Duodenal mucosa (tissue), 2 donors: ENCODE data around the gene FAM135A.
A peak's percentile ranks its signal among the peaks of the same experiment; 100 is the strongest.
"Not testable (repeated sequence)": the region's sequence is repeated elsewhere in the genome, so short reads cannot be mapped to it uniquely, and the experiment has no call there.

Source experiments
- H3K27ac ChIP-seq: one replicate; pipeline ENCODE4 v1.7.0; 2013; ENCODE audit warnings: low read depth, low read length
- H3K27me3 ChIP-seq, 2 donors: one replicate each; pipeline ENCODE4 v1.7.0; 2013; ENCODE audit warnings: low read length in 2 of 2, control low read depth in 1 of 2; ENCODE audit not compliant: insufficient read depth in 2 of 2, control insufficient read depth in 1 of 2
- H3K36me3 ChIP-seq, 2 donors: one replicate each; pipeline ENCODE4 v1.7.0; 2013; ENCODE audit warnings: low read length in 2 of 2, control low read depth in 1 of 2; ENCODE audit not compliant: insufficient read depth in 2 of 2, control insufficient read depth in 1 of 2
- H3K4me1 ChIP-seq, 2 donors: one replicate each; pipeline ENCODE4 v1.7.0; 2013; ENCODE audit warnings: low read length in 2 of 2, control low read depth in 1 of 2; ENCODE audit not compliant: insufficient read depth in 2 of 2, control insufficient read depth in 1 of 2
- H3K4me3 ChIP-seq, 2 donors: one replicate each; pipeline ENCODE4 v1.7.0; 2013; ENCODE audit warnings: low read length in 2 of 2, low read depth in 1 of 2
- H3K9ac ChIP-seq, 2 donors: one replicate each; pipeline ENCODE4 v1.7.0; 2013; ENCODE audit warnings: low read length in 2 of 2, low read depth in 1 of 2
- H3K9me3 ChIP-seq, 2 donors: one replicate each; pipeline ENCODE4 v1.7.0; 2013; ENCODE audit warnings: low read length in 2 of 2, control low read depth in 1 of 2; ENCODE audit not compliant: control insufficient read depth in 1 of 2

The FAM135A gene

GRCh38 chr6:70557998-70558397, 144.7 kb downstream of the FAM135A start:
- no peaks in the 10 kb centered on the region for H3K36me3 ChIP-seq
- H3K27ac ChIP-seq, result no peak overlapping the region
- no peaks in the 10 kb centered on the region for H3K9me3 ChIP-seq

DNA sequence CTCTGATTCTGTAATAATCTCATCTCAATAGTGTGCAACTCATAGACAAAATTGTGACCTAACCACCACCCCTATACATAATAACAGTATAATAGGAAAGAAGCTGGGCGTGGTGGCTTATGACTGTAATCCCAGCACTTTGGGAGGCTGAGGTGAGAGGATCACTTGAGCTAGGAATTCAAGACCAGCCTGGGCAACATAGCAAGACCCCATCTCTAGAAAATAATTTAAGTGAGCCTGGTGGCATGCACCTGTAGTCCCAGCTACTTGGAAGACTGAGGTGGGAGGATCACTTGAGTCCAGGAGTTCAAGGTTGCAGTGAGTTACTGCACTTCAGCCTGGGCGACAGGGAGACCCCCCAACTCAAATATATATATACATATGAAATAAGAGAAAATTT, 149.1 kb downstream of the FAM135A start:
- not testable (repeated sequence) for H3K9ac ChIP-seq, H3K4me1 ChIP-seq, H3K27ac ChIP-seq, H3K27me3 ChIP-seq, H3K36me3 ChIP-seq, H3K9me3 ChIP-seq, H3K4me3 ChIP-seq

More at GRCh38 chr6:70557998-70558397, 144.7 kb downstream of the FAM135A start:
- Histone ChIP-seq H3K27me3 (no peaks in the 10 kb centered on the region), H3K4me3 (no peak overlapping the region), H3K9ac (no peak overlapping the region), H3K4me1 (no peaks in the 10 kb centered on the region)

DNA sequence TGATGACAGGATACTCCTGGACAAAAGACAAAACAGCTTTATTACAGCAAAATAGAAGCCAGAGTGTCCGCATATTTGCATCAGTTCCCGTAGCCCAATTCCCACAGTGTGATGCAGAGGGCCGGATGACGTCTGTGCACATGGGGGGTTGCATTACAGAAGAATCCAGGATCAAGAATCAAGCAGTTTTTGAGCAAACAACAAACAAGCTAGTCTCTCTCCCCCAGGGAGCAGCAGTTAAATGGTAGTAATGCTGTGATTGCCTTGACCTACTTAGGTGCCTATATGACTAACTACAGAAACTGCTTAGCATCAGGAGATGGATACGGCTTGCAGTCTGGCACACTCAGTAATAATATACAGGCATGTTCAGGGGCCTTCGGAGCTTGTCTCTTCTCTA, 150.2 kb downstream of the FAM135A start:
- Histone ChIP-seq H3K9ac (no peak overlapping the region), H3K9me3 (no peaks in the 10 kb centered on the region), H3K36me3 (no peaks in the 10 kb centered on the region), H3K27ac (no peak overlapping the region), H3K27me3 (no peaks in the 10 kb centered on the region), H3K4me1 (peaks cover 9% of the 10 kb centered on the region in 2 donors), H3K4me3 (no peak overlapping the region)

GRCh38 chr6:70566751-70567382, 153.6 kb downstream of the FAM135A start, which contains the start of gene SDHAF4:
SDHAF4 (plus strand) TSS chr6:70566930; CDS start chr6:70566941, 11 bp downstream.
- Histone ChIP-seq H3K9ac (peak within 1 kb of the TSS; percentile 96), H3K27me3 (no peaks in the 10 kb centered on the region), H3K4me3 (peak within 1 kb of the TSS; percentile 86 to 94), H3K27ac (peak within 1 kb of the TSS; percentile 82), H3K9me3 (no peaks in the 10 kb centered on the region), H3K4me1 (peaks cover 9% of the 10 kb centered on the region in 2 donors), H3K36me3 (no peaks in the 10 kb centered on the region)

- Histone ChIP-seq H3K27me3 (no peaks in the 10 kb centered on the region), H3K9ac (no peak overlapping the region), H3K36me3 (no peaks in the 10 kb centered on the region), H3K27ac (no peak overlapping the region), H3K4me1 (peaks cover 0 to 6% of the 10 kb centered on the region in 2 donors), H3K9me3 (no peaks in the 10 kb centered on the region), H3K4me3 (no peak overlapping the region)
Observed at GRCh38 chr6:70574643-70575042, 161.3 kb downstream of the FAM135A start.

DNA sequence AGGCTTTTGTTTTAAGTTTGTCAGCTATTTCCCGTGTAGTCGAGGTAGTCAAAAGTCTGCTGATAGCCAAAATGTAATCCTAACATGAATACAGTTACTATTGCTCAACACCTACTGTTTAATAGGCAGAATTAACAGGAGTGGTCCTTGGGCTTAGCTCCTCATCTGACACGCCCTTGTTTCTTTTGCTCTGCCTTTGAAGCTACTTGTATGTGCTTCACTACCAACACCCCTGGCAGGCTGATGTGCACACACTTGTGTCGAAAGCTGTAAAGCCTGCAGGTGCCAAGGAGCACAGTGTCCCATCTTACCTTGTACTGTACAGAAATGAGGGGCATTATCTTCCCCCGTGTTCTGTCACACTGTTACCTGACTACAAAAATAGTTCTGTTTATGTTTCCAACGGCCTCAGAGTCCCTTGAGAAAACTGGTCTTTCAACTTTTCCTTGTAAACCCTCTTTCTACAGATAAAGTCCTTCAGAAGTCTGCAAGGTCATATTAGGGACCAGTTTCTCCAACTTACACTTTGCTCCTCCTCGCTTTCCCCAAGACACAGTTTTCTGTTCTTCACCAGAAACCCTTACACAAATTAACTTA, 162.7 kb downstream of the FAM135A start:
- Histone ChIP-seq H3K9ac (no peak overlapping the region), H3K36me3 (peaks cover 0 to 10% of the 10 kb centered on the region in 2 donors), H3K27me3 (no peaks in the 10 kb centered on the region), H3K9me3 (no peaks in the 10 kb centered on the region), H3K4me3 (no peak overlapping the region), H3K27ac (no peak overlapping the region), H3K4me1 (peaks cover 0 to 6% of the 10 kb centered on the region in 2 donors)

GRCh38 chr6:70586114-70586513, 172.8 kb downstream of the FAM135A start:
- H3K36me3 ChIP-seq, result peaks cover 3 to 22% of the 10 kb centered on the region in 2 donors
- no peak overlapping the region for H3K9ac ChIP-seq
- H3K4me1 ChIP-seq, result no peaks in the 10 kb centered on the region
- no peaks in the 10 kb centered on the region for H3K27me3 ChIP-seq
- no peak overlapping the region for H3K27ac ChIP-seq
- no peaks in the 10 kb centered on the region for H3K9me3 ChIP-seq
- H3K4me3 ChIP-seq, result no peak overlapping the region

GRCh38 chr6:70590400-70590799, 177.1 kb downstream of the FAM135A start:
- Histone ChIP-seq H3K27me3 (no peaks in the 10 kb centered on the region), H3K4me3 (no peak overlapping the region), H3K36me3 (peaks cover 0 to 6% of the 10 kb centered on the region in 2 donors), H3K9me3 (no peaks in the 10 kb centered on the region), H3K27ac (no peak overlapping the region), H3K4me1 (no peaks in the 10 kb centered on the region), H3K9ac (no peak overlapping the region)

- no peaks in the 10 kb centered on the region for H3K9me3 ChIP-seq
- H3K9ac ChIP-seq, result no peak overlapping the region
- H3K27ac ChIP-seq, result no peak overlapping the region
- no peak overlapping the region for H3K4me3 ChIP-seq
- H3K36me3 ChIP-seq, result no peaks in the 10 kb centered on the region
- no peaks in the 10 kb centered on the region for H3K27me3 ChIP-seq
- no peaks in the 10 kb centered on the region for H3K4me1 ChIP-seq
Observed at GRCh38 chr6:70592391-70593117, 179.2 kb downstream of the FAM135A start.

DNA sequence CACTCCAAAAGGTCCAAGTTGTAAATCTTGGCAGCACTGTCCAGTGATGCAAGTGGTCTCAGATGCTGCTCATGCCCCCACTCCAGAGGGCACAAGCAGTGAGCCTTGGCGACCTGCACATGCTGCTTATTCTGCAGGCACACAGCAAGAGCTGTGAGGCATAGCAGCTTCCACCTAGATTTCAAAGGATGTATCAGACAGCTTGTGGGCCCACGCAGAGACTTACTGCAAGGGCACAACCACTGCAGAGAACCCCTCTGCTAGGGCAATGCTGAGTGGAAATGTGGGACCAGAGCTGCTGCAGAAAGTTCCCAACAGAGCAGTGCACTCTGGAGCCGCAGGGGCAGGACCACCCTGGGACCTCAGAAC, 179.8 kb downstream of the FAM135A start:
- Histone ChIP-seq H3K9me3 (no peaks in the 10 kb centered on the region), H3K27ac (no peak overlapping the region), H3K27me3 (no peaks in the 10 kb centered on the region), H3K36me3 (no peaks in the 10 kb centered on the region), H3K4me3 (no peak overlapping the region), H3K4me1 (no peaks in the 10 kb centered on the region), H3K9ac (no peak overlapping the region)
